Measurements from ENCODE around the gene EPHA2. TPM values are rescaled to one million over a fixed set of nuclear protein-coding genes. Genes with fewer than 3 reads are reported as not detected.

The EPHA2 gene
- polyA plus RNA-seq, 6 donors from 2014 or later: not detected

DNA sequence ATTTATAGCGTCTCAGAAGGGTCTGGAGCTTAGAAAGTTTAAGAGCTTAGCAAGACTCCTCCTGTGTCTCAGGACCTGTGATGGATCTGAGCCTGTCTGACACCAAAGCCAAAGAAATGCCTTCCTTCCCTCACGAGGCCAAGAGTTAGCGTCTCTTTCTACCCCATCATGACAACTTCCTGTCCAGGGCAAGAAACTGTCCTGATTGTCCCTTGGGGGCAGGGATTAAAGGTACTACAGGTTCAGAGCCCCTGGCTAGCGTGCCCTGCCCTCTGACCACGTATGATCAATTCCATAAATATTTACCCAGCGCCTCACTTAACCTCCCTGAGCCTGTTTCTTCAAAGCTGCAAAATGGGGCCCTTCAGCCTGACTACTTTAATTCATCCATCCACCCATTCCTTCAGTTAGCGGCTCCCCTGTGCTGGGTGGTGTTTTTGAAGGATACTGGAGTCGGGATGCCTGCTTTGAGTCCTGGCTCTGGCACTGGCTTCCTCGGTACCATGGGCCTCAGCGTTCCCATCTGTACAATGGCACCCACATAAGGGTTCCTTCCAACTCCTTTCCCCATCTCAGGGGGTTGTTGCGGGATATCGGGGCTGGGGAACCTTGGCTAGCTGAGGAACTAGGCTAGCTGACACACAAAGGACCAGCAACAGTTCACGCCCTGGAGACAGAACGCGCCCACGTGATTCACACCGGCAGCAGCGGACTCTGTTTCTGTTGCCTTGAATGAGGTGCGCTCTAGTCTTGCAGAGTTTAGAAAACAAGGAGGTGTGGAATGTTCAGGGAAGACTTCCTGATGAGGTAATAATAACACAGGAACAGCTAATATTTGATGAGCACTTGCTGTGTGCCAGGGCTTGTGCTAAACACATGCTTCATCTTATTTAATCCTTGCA is 23.0 kb upstream of the EPHA2 start:
- no peaks in the 10 kb centered on the region for H3K4me1 Mint-ChIP-seq
- DNase-seq: no peak
- no peak overlapping the region for H3K4me3 Mint-ChIP-seq
- H3K27ac Mint-ChIP-seq: peak overlapping the region in 1 of 6 donors; percentile 60
- ATAC-seq (ENCODE audit: low read depth in 2 of 2): no peak
- H3K9me3 Mint-ChIP-seq: no peaks in the 10 kb centered on the region
- no peaks in the 10 kb centered on the region for H3K36me3 Mint-ChIP-seq
- H3K27me3 Mint-ChIP-seq: peaks cover 17 to 50% (median 50%) of the 10 kb centered on the region in 3 donors

DNA sequence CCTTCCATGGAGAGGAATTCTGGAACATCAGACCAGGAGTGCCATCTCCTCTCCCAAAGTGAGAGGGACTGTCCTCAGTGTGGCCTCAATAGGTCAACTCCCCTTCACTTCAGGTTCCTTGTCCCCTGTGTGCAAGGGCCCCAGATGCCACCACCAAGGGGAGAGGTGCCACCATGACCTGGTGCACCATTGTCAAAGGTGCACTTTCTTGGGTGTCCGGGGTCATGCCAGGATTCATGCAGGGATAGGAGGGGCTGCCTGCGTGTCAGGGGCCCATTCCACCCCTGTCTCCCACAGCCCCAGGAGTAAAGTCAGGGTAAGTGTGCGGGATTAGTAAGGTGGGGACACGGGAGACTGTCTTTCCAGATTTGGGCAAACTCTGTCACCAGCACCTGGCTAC is 21.4 kb upstream of the EPHA2 start:
- peaks cover 17 to 59% (median 50%) of the 10 kb centered on the region in 3 donors for H3K27me3 Mint-ChIP-seq
- ATAC-seq (ENCODE audit: low read depth in 2 of 2): no peak

DNA sequence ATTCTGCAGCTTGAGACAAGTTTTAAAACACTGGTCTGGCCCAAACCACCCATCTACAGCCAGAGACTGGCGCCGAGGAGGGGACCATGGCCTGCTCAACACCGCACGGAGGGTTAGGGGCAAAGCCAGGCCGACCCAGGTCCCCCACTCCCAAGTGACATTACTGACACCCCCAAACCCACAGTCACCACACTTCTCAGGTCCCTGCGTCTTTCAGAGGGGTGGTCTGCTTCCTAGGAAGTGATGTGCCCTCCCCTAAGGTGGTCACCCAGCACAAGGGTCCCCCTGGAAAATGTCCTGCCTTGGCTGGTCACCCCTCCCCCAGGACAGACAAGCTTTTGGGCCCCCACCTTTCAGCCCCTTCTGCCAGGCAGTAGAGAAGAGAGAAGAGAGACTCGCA is 20.8 kb upstream of the EPHA2 start:
- no peak for ATAC-seq (ENCODE audit: low read depth in 2 of 2)
- Mint-ChIP-seq H3K9me3 (no peaks in the 10 kb centered on the region), H3K36me3 (no peaks in the 10 kb centered on the region), H3K4me3 (no peak overlapping the region), H3K27ac (no peak overlapping the region), H3K27me3 (peaks cover 17 to 58% (median 46%) of the 10 kb centered on the region in 3 donors), H3K4me1 (peaks cover 0 to 5% (median 0%) of the 10 kb centered on the region in 3 donors)
- no peak for DNase-seq

More for the DNA sequence above, 21.4 kb upstream of the EPHA2 start:
- no peak for DNase-seq
- Mint-ChIP-seq H3K4me3 (no peak overlapping the region), H3K36me3 (no peaks in the 10 kb centered on the region), H3K27ac (peak overlapping the region in 1 of 6 donors; percentile 42), H3K9me3 (no peaks in the 10 kb centered on the region), H3K4me1 (peaks cover 0 to 5% (median 0%) of the 10 kb centered on the region in 3 donors)

DNA sequence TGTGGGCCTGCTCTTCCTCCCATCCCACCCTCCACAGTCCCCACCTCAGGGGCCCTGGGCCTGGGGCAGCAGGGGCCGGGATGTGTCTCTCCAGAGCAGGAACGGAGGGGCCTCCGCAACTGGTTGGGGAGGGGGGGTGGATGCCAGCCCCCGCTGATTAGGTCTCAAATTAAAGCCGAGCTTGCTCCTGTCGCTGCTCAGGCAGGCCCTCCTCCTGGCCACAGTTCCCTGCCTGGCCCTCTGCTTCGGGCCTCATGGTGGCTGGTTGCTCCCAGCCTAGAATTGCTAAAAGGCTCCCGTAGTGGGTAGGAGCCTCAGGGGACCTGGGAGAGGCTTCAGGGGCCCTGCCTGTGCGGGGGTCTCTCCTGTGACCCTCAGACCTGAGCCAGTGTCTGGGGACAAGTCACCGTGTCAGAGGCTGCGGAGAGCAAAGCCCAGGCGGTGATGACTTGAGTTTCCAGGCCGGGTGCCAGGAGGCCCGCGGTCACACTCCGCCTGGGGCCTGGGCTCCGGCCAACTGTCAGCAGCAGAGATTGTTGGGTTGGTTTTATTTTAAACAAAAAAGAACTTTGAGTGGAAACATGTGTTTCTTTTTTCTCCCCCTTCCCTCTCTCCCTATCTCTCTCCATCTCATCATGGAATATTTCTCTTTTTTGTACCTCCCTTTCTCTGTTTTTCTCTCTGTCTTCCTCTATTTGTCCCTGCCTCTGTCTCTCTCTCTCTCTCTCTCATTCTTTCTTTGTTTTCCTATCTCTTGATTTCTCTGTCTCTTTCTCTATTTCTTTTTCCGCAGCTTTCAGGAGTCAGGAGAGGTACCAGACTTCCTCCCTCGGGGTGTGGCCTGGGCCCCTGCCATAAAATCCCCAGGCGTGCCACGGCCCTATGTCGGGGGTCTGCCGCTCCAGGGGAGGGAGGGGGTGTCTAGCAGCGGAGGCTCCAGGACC is 20.0 kb upstream of the EPHA2 start:
- Mint-ChIP-seq H3K36me3 (no peaks in the 10 kb centered on the region), H3K27ac (peak overlapping the region in 1 of 6 donors; percentile 1), H3K4me3 (no peak overlapping the region), H3K9me3 (no peaks in the 10 kb centered on the region), H3K4me1 (peaks cover 0 to 5% (median 2%) of the 10 kb centered on the region in 3 donors), H3K27me3 (peaks cover 17 to 63% (median 43%) of the 10 kb centered on the region in 3 donors)
- DNase-seq (no peak), ATAC-seq (ENCODE audit: low read depth in 2 of 2) (no peak)

DNA sequence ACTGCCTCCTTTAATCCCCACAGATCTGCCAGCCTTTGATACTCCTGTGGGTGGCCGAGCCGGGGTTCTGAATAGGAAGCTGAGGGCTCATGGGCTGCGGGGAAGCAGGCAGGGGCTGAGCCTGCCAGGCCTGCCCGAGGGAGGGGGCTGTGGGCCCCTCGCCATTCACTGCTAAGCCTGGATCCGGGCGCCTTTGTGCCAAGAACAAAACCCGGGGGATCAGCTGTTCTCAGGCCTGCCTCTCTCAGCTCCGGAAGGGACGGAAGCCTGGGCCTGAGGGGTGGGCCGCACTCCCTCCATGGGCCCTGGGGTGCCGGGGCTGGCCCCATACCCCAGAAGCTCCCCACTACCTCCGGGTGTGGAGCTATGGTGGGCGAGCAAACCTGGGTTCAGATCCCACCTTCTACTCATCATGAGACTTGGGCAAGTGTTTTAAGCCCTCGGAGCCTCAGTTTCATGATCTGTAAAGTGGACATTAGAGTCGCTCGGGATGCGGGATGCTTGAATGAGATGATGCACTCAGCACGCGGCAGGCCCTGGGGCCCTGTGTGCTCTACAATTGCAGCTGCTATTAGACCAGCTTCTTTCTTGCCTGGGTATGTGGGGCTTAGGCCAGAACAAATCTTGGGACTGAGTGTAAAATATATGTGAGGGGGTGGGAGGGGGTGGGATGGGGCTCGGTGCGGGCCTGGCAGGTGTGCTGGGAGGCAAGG is 19.2 kb upstream of the EPHA2 start:
- H3K27me3 Mint-ChIP-seq: peaks cover 17 to 65% (median 43%) of the 10 kb centered on the region in 3 donors
- H3K27ac Mint-ChIP-seq: no peak overlapping the region

DNA sequence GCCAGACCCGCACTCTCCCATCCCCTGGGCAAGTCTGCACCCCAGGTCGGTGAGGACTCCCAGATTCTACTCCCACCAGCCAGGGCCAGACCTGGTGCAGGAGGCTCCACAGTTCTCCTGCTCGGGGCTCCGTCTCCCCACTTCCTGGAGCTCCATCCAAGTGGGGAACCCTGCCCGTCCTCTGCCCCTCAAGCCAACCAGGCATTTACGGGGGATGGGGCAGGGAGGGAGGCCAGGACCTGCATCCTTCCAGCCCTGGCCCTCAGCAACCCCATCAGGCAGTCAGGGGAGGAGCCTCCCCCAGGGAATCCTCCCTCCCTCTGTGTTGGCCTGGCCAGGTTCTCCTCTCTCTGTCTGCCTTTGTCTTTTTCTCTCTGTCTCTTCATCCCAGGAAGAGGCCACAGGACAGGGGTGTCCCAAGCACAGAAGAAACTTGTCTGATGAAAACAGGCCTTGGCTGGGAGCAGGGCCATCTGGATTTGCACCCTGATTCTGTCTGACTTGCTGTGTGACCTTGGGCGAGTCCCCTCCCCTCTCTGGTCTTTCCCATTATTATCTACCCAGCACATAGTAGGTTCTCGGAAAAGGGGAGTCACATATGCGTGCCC is 18.5 kb upstream of the EPHA2 start:
- no peak for ATAC-seq (ENCODE audit: low read depth in 2 of 2)
- no peaks in the 10 kb centered on the region for H3K9me3 Mint-ChIP-seq
- peaks cover 0 to 10% (median 8%) of the 10 kb centered on the region in 3 donors for H3K4me1 Mint-ChIP-seq
- no peaks in the 10 kb centered on the region for H3K36me3 Mint-ChIP-seq
- no peak for DNase-seq
- H3K27ac Mint-ChIP-seq: no peak overlapping the region
- peaks cover 17 to 65% (median 43%) of the 10 kb centered on the region in 3 donors for H3K27me3 Mint-ChIP-seq
- H3K4me3 Mint-ChIP-seq: no peak overlapping the region

More for the DNA sequence above, 19.2 kb upstream of the EPHA2 start:
- no peaks in the 10 kb centered on the region for H3K36me3 Mint-ChIP-seq
- DNase-seq (no peak), ATAC-seq (ENCODE audit: low read depth in 2 of 2) (no peak)
- H3K9me3 Mint-ChIP-seq: no peaks in the 10 kb centered on the region
- H3K4me1 Mint-ChIP-seq: peaks cover 0 to 5% (median 2%) of the 10 kb centered on the region in 3 donors
- H3K4me3 Mint-ChIP-seq: no peak overlapping the region

DNA sequence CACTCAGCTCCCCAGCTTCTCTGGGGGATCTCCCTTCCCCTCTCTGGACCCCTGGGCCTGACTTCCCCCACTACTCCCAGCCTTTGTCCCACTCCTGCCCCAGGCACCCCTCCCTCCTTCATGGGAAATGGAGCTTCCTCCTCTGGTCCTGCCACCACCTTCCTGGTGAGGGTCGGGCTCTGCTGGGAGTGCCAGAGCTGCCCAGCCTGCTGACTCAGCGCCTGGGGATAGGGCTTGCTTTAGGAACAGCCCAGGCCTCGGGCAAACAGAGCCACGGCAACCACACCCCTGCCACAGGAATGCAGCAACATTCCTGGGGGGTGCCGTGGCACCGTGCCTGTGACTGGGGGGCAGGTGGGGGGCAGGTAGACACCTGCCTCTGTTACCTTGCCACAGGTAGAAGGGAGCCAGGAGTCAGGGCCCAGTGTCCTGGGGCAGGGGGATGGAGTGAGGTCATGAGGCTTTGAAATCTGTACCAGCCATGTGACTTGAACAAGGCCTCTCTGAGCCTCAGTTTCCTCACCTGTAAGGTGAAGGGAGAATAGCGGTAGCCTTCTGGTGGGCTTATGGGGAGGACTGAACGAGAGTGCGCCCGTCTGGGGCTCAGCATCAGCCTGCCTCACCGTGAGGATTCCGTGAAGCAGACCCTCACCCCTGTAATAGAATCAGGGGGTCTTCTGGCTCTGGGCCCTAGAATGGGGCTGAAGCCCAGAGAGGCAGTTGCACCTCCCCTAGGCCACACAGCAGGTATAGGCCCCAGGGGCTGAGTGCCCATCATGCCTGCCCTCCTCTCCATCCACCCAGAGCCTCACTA is 17.8 kb upstream of the EPHA2 start:
- no peaks in the 10 kb centered on the region for H3K36me3 Mint-ChIP-seq
- DNase-seq (no peak), ATAC-seq (ENCODE audit: low read depth in 2 of 2) (no peak)
- peaks cover 7 to 17% (median 15%) of the 10 kb centered on the region in 3 donors for H3K4me1 Mint-ChIP-seq
- H3K27ac Mint-ChIP-seq: peak overlapping the region in 1 of 6 donors; percentile 78
- H3K4me3 Mint-ChIP-seq: no peak overlapping the region
- H3K9me3 Mint-ChIP-seq: no peaks in the 10 kb centered on the region
- peaks cover 17 to 59% (median 36%) of the 10 kb centered on the region in 3 donors for H3K27me3 Mint-ChIP-seq

DNA sequence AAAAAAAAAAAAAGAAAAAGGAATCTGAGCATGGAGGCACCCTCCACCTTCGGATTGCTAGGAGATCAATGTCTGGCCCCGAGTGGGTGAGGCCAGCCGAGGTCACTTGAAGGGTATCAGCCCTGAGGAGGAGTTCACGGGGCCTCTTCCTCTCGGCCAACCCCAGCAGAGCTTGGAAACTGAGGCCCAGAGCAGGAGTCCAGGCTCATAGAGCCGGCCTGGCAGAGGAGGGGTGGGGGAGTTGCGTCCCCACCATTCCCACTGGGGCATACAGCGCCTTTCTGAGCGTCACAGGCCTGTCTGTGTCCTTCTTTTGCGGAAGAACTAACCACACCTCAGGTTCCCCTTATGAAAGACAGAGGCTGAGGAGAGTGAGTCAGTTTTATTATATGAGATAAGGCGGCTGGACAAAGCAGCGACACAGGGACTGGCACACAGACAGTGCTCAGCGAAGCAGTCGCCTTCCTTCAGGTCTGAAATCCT is 17.1 kb upstream of the EPHA2 start:
- Mint-ChIP-seq H3K9me3 (no peaks in the 10 kb centered on the region), H3K27ac (no peak overlapping the region), H3K27me3 (peaks cover 17 to 52% (median 31%) of the 10 kb centered on the region in 3 donors), H3K4me3 (no peak overlapping the region), H3K36me3 (no peaks in the 10 kb centered on the region), H3K4me1 (peaks cover 12 to 23% (median 21%) of the 10 kb centered on the region in 3 donors)
- ATAC-seq (ENCODE audit: low read depth in 2 of 2) (peak; percentile 37 to 52), DNase-seq (no peak)

DNA sequence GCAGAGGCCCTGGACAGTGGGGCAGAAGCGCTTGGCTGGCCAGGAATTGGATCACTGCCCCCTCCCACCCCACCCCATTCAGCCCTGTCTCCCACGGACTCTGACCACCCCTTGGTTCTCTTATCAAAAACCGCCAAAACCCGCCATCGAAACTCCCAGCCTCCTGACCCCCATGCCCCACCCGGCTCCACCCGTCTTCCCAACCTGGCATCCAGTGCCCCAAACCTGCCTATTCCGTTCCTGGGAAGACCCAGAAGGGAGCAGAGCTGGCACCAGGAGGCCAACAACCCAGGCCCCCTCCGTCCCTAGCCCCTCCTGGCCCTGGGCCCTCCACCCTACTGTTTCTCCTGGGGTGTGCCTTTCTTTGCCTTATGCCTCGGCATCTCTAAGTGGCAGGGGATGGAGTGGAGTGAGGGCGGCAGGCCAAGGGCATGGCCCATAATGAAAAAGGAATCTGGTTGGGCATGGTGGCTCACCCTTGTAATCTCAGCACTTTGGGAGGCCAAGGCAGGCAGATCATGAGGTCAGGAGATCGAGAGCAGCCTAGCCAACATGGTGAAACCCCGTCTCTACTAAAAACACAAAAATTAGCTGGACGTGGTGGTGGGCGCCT is 16.5 kb upstream of the EPHA2 start:
- no peak overlapping the region for H3K4me3 Mint-ChIP-seq
- no peaks in the 10 kb centered on the region for H3K36me3 Mint-ChIP-seq
- ATAC-seq (ENCODE audit: low read depth in 2 of 2) (no peak), DNase-seq (no peak)
- H3K27ac Mint-ChIP-seq: no peak overlapping the region
- peaks cover 15 to 26% (median 21%) of the 10 kb centered on the region in 3 donors for H3K4me1 Mint-ChIP-seq
- H3K27me3 Mint-ChIP-seq: peaks cover 13 to 46% (median 26%) of the 10 kb centered on the region in 3 donors
- H3K9me3 Mint-ChIP-seq: no peaks in the 10 kb centered on the region

DNA sequence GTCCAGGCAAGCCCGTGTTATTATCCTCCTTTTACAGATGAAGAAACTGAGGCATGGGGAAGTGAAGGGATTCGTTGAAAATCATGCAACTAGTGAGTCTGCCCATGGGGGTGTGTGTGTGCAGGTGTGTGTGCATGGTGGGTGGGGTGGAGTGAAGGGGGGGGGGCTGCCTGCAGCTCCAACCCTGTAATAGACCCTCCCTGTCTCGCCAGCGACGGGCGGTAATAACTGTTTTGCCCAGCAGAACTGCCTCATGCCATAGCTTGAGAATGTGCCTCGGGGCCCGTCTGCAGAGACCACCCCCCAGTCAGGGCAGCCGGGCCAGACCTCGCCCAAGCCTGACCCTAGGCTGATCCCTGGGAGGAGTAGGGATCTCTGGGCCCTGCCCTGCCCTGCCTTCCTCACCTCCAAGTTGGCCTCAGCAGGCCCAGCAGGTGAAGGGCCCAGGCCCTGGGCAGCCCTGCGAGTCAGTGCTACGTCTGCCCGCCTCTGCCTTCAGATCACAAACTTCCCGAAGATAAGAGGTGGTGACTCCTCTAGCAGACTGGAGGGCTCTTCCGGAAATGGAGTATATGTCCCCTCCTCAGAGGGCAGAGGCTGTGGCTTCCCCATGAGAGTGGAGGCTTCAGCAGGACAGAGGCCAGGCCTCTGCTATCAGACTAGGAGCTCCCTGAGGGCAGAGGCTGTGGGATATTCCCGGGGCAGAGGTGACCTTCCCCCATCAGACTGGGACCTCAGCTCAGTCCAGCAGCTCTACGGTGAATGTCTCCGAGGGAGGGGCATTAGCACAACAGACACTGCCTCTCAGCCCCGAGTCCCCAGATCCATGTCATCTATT is 15.7 kb upstream of the EPHA2 start:
- Mint-ChIP-seq H3K27ac (peak overlapping the region in 1 of 6 donors; percentile 63), H3K27me3 (peaks cover 7 to 39% (median 18%) of the 10 kb centered on the region in 3 donors), H3K4me1 (peaks cover 15 to 26% (median 21%) of the 10 kb centered on the region in 3 donors), H3K4me3 (no peak overlapping the region), H3K9me3 (no peaks in the 10 kb centered on the region), H3K36me3 (no peaks in the 10 kb centered on the region)
- ATAC-seq (ENCODE audit: low read depth in 2 of 2) (no peak), DNase-seq (no peak)

DNA sequence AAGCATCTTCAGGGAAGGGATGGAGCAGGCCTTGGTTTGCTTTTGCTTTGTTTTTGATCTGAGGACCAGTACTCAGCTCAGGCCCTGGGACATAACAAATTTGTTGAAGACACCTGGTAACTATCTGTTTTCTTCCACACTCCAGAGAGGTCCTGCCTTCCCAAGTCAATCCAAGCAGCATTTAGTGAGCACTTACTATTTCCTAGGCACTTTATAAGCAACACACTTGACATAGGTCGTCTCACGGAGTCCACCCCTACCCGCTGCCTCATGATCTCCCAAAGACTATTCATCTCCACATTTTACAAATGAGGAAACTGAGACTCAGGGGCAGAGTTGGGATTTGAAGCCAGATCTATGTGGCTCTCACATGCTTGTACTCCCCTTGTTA is 14.4 kb upstream of the EPHA2 start:
- peak overlapping the region in 2 of 8 donors; percentile 41 to 61 for H3K4me3 Mint-ChIP-seq
- no peak for DNase-seq
- H3K36me3 Mint-ChIP-seq: no peaks in the 10 kb centered on the region
- no peak overlapping the region for H3K27ac Mint-ChIP-seq
- H3K4me1 Mint-ChIP-seq: peaks cover 19 to 28% (median 28%) of the 10 kb centered on the region in 3 donors
- H3K9me3 Mint-ChIP-seq: peaks cover 0 to 1% (median 0%) of the 10 kb centered on the region in 7 donors
- H3K27me3 Mint-ChIP-seq: peaks cover 0 to 31% (median 9%) of the 10 kb centered on the region in 3 donors
- no peak for ATAC-seq (ENCODE audit: low read depth in 2 of 2)

Data from naive B cell (primary cell).